Activated naive CD4-positive, alpha-beta T cell treated with anti-CD3 and anti-CD28 coated beads for 36 hours (primary cell): ENCODE measurements around the gene TTYH1. TPM values are rescaled to one million over a fixed set of nuclear protein-coding genes. Genes with fewer than 3 reads are reported as not detected.
"Not testable (repeated sequence)": the region's sequence is repeated elsewhere in the genome, so short reads cannot be mapped to it uniquely, and the experiment has no call there.

Experiments
- CTCF ChIA-PET: fragments of 350-600 bp; sonication (Branson Sonifier 250); formaldehyde crosslinking; loops from one replicate; lab custom pipeline; 2021; ENCODE audit warnings: antibody characterized with exemption; lab: Charles Lee
- DNase-seq: peaks from one replicate; pipeline ENCODE4 v3.0.0-alpha.2; 2020
- H3K27ac Mint-ChIP-seq: one replicate; pipeline ENCODE4 v1.8.0; 2021; ENCODE audit warnings: mild to moderate bottlenecking, mixed read lengths
- H3K27me3 Mint-ChIP-seq: one replicate; pipeline ENCODE4 v1.8.0; 2021; ENCODE audit warnings: low read depth, mixed read lengths
- H3K36me3 Mint-ChIP-seq: one replicate; pipeline ENCODE4 v1.8.0; 2021; ENCODE audit warnings: low read depth, mixed read lengths
- H3K4me1 Mint-ChIP-seq: one replicate; pipeline ENCODE4 v1.8.0; 2021; ENCODE audit warnings: low read depth, mixed read lengths
- H3K4me3 Mint-ChIP-seq: one replicate; pipeline ENCODE4 v1.8.0; 2021; ENCODE audit warnings: mild to moderate bottlenecking, moderate library complexity, mixed read lengths
- H3K9me3 Mint-ChIP-seq: one replicate; pipeline ENCODE4 v1.8.0; 2021; ENCODE audit warnings: mixed read lengths
- intact Hi-C: fragments of 100-400 bp; cut with micrococcal nuclease; formaldehyde crosslinking; loops from one replicate; pipeline ENCODE4 v1.15.1; 2023
- total RNA-seq, 2 experiments: library from RNA; stranded (reverse); gene quantifications; one replicate each; pipeline ENCODE4 v1.2.3, GENCODE V29; 2021

The TTYH1 gene
- total RNA-seq, 2 experiments from 2014 or later, result not detected

GRCh38 chr19:54379187-54379678, 36.0 kb upstream of the TTYH1 start:
- H3K27ac Mint-ChIP-seq, result no peak overlapping the region
- CTCF ChIA-PET, result interaction anchor here (0.6 to 2.0 kb wide), 6 partner anchors 9 to 517 kb away, joined by 3 to 7 read pairs (median 5); no protein-coding TSS in a partner anchor
- intact Hi-C loops, result loop anchor here (5.0 kb wide), 2 partner anchors 132 to 143 kb away; no protein-coding TSS in a partner anchor
- peaks cover 45% of the 10 kb centered on the region for H3K4me1 Mint-ChIP-seq
- H3K4me3 Mint-ChIP-seq, result no peak overlapping the region
- DNase-seq, result no peak
- H3K9me3 Mint-ChIP-seq, result peaks cover 2% of the 10 kb centered on the region
- peaks cover 15% of the 10 kb centered on the region for H3K27me3 Mint-ChIP-seq
- no peaks in the 10 kb centered on the region for H3K36me3 Mint-ChIP-seq

GRCh38 chr19:54380897-54381296, 34.4 kb upstream of the TTYH1 start:
- Mint-ChIP-seq H3K27ac (no peak overlapping the region), H3K9me3 (peaks cover 2% of the 10 kb centered on the region), H3K36me3 (no peaks in the 10 kb centered on the region), H3K4me1 (peaks cover 29% of the 10 kb centered on the region), H3K4me3 (no peak overlapping the region), H3K27me3 (peaks cover 4% of the 10 kb centered on the region)
- intact Hi-C loops, result no loop called here
- DNase-seq, result no peak
- CTCF ChIA-PET, result no interaction called here

- intact Hi-C loops, H3K4me3 Mint-ChIP-seq, H3K27ac Mint-ChIP-seq, H3K36me3 Mint-ChIP-seq, DNase-seq, H3K27me3 Mint-ChIP-seq, CTCF ChIA-PET, H3K9me3 Mint-ChIP-seq: not testable (repeated sequence)
- peaks cover 21% of the 10 kb centered on the region for H3K4me1 Mint-ChIP-seq
These were observed 33.2 kb upstream of the TTYH1 start for GRCh38 chr19:54382041-54382440.

GRCh38 chr19:54383330-54383729, 31.9 kb upstream of the TTYH1 start:
- Mint-ChIP-seq H3K27me3 (no peaks in the 10 kb centered on the region), H3K36me3 (no peaks in the 10 kb centered on the region), H3K9me3 (peaks cover 2% of the 10 kb centered on the region), H3K27ac (no peak overlapping the region), H3K4me1 (peaks cover 20% of the 10 kb centered on the region), H3K4me3 (no peak overlapping the region)
- DNase-seq, result no peak
- CTCF ChIA-PET, result no interaction called here
- intact Hi-C loops, result no loop called here

GRCh38 chr19:54387991-54388801, 27.1 kb upstream of the TTYH1 start:
- Mint-ChIP-seq H3K27ac (no peak overlapping the region), H3K27me3 (no peaks in the 10 kb centered on the region), H3K9me3 (no peaks in the 10 kb centered on the region), H3K4me3 (peak overlapping the region; percentile 69), H3K4me1 (peaks cover 30% of the 10 kb centered on the region), H3K36me3 (no peaks in the 10 kb centered on the region)
- CTCF ChIA-PET, result interaction anchor here (0.6 to 5.1 kb wide), 8 partner anchors 9 to 72 kb away, joined by 3 to 105 read pairs (median 5); partner anchors contain the start of gene LAIR1
- intact Hi-C loops, result loop anchor here (1.0 to 2.0 kb wide), 2 partner anchors 10 to 23 kb away; partner anchors contain the start of gene LAIR1
- peak; percentile 48 for DNase-seq

GRCh38 chr19:54388802-54389139, 26.5 kb upstream of the TTYH1 start:
- no peak overlapping the region for H3K27ac Mint-ChIP-seq
- H3K27me3 Mint-ChIP-seq, result no peaks in the 10 kb centered on the region
- intact Hi-C loops, result loop anchor here (1.0 to 2.0 kb wide), 2 partner anchors 10 to 24 kb away; partner anchors contain the start of gene LAIR1
- H3K4me3 Mint-ChIP-seq, result peak overlapping the region; percentile 69
- no peaks in the 10 kb centered on the region for H3K36me3 Mint-ChIP-seq
- H3K9me3 Mint-ChIP-seq, result no peaks in the 10 kb centered on the region
- peaks cover 27% of the 10 kb centered on the region for H3K4me1 Mint-ChIP-seq
- no peak for DNase-seq
- CTCF ChIA-PET, result interaction anchor here (0.6 to 5.1 kb wide), 8 partner anchors 10 to 73 kb away, joined by 3 to 105 read pairs (median 5); partner anchors contain the start of gene LAIR1

- CTCF ChIA-PET, result interaction anchor here (1.5 to 5.1 kb wide), 8 partner anchors 9 to 64 kb away, joined by 4 to 105 read pairs (median 12); partner anchors contain the start of gene LAIR1
- Mint-ChIP-seq H3K4me1 (peaks cover 27% of the 10 kb centered on the region), H3K27ac (no peak overlapping the region), H3K9me3 (no peaks in the 10 kb centered on the region), H3K27me3 (no peaks in the 10 kb centered on the region), H3K4me3 (no peak overlapping the region), H3K36me3 (no peaks in the 10 kb centered on the region)
- no peak for DNase-seq
- intact Hi-C loops, result loop anchor here (2.0 kb wide), 1 partner anchor 25 kb away; the partner anchor contains the start of gene LAIR1
These were observed 25.7 kb upstream of the TTYH1 start for GRCh38 chr19:54389553-54389952.

- no peaks in the 10 kb centered on the region for H3K9me3 Mint-ChIP-seq
- no peaks in the 10 kb centered on the region for H3K36me3 Mint-ChIP-seq
- no peak overlapping the region for H3K27ac Mint-ChIP-seq
- intact Hi-C loops, result loop anchor here (1.0 kb wide), 1 partner anchor 66 kb away; no protein-coding TSS in a partner anchor
- H3K4me1 Mint-ChIP-seq, result peaks cover 27% of the 10 kb centered on the region
- peak; percentile 77 for DNase-seq
- H3K27me3 Mint-ChIP-seq, result no peaks in the 10 kb centered on the region
- no peak overlapping the region for H3K4me3 Mint-ChIP-seq
- CTCF ChIA-PET, result interaction anchor here (0.7 to 5.1 kb wide), 26 partner anchors 11 to 224 kb away, joined by 3 to 105 read pairs (median 4); partner anchors contain the start of gene LAIR1
These were observed 24.2 kb upstream of the TTYH1 start for GRCh38 chr19:54390942-54391577.

- Mint-ChIP-seq H3K9me3 (no peaks in the 10 kb centered on the region), H3K4me3 (no peak overlapping the region), H3K27me3 (no peaks in the 10 kb centered on the region), H3K27ac (no peak overlapping the region), H3K36me3 (no peaks in the 10 kb centered on the region), H3K4me1 (peaks cover 27% of the 10 kb centered on the region)
- CTCF ChIA-PET, result interaction anchor here (0.5 to 5.1 kb wide), 22 partner anchors 10 to 368 kb away, joined by 3 to 105 read pairs (median 5); partner anchors contain the start of gene LAIR1
- no peak for DNase-seq
- intact Hi-C loops, result loop anchor here (1.0 kb wide), 1 partner anchor 66 kb away; no protein-coding TSS in a partner anchor
These were observed 23.6 kb upstream of the TTYH1 start for GRCh38 chr19:54391589-54392061.

- intact Hi-C loops, result no loop called here
- Mint-ChIP-seq H3K27ac (no peak overlapping the region), H3K27me3 (no peaks in the 10 kb centered on the region), H3K9me3 (no peaks in the 10 kb centered on the region), H3K4me3 (no peak overlapping the region), H3K4me1 (peaks cover 27% of the 10 kb centered on the region), H3K36me3 (no peaks in the 10 kb centered on the region)
- CTCF ChIA-PET, result interaction anchor here (0.5 to 5.1 kb wide), 19 partner anchors 10 to 369 kb away, joined by 3 to 105 read pairs (median 6); partner anchors contain the start of gene LAIR1
- DNase-seq, result no peak
These were observed 23.2 kb upstream of the TTYH1 start for GRCh38 chr19:54392105-54392504.

GRCh38 chr19:54393381-54393780, 21.9 kb upstream of the TTYH1 start:
- Mint-ChIP-seq H3K27ac (no peak overlapping the region), H3K36me3 (no peaks in the 10 kb centered on the region), H3K27me3 (no peaks in the 10 kb centered on the region), H3K4me3 (no peak overlapping the region), H3K9me3 (no peaks in the 10 kb centered on the region), H3K4me1 (peaks cover 23% of the 10 kb centered on the region)
- no peak for DNase-seq
- CTCF ChIA-PET, result no interaction called here
- intact Hi-C loops, result no loop called here

- intact Hi-C loops, result no loop called here
- no peaks in the 10 kb centered on the region for H3K9me3 Mint-ChIP-seq
These were observed 19.6 kb upstream of the TTYH1 start for GRCh38 chr19:54395685-54396084.

More at GRCh38 chr19:54395685-54396084, 19.6 kb upstream of the TTYH1 start:
- CTCF ChIA-PET, result no interaction called here
- no peak overlapping the region for H3K4me3 Mint-ChIP-seq
- H3K36me3 Mint-ChIP-seq, result no peaks in the 10 kb centered on the region
- DNase-seq, result no peak
- H3K4me1 Mint-ChIP-seq, result peaks cover 5% of the 10 kb centered on the region
- no peak overlapping the region for H3K27ac Mint-ChIP-seq
- H3K27me3 Mint-ChIP-seq, result no peaks in the 10 kb centered on the region
